HepG2 (cell line): ENCODE results near the gene SMYD2. TPM values are rescaled to one million over a fixed set of nuclear protein-coding genes. Genes with fewer than 3 reads are reported as not detected.

ENCODE experiments used
- ATF7 ChIP-seq, 2 experiments: fragments of 450-650 bp in 1 of 2; sonication (generic) in 1 of 2; formaldehyde crosslinking in 1 of 2; IDR thresholded peaks; 2 replicates each; pipeline versions ENCODE4 v1.4.0 to v1.6.1; 2016 to 2020; ENCODE audit warnings: antibody characterized with exemption in 1 of 2, mild to moderate bottlenecking in 1 of 2, missing genetic modification reagents in 1 of 2
- ELF4 ChIP-seq: sonication (generic); formaldehyde crosslinking; IDR thresholded peaks from 2 replicates; pipeline ENCODE4 v1.5.0; 2020; ENCODE audit warnings: missing genetic modification reagents, mild to moderate bottlenecking, moderate library complexity, borderline replicate concordance
- FOXA3 ChIP-seq: IDR thresholded peaks from 2 replicates; pipeline ENCODE4 v1.6.1; 2016; ENCODE audit warnings: missing genetic modification reagents, missing compliant biosample characterization
- HMG20A ChIP-seq: IDR thresholded peaks from 2 replicates; pipeline ENCODE4 v1.6.1; 2016; ENCODE audit warnings: borderline replicate concordance
- JUND ChIP-seq: sonication (generic); formaldehyde crosslinking; IDR thresholded peaks from 2 replicates; pipeline ENCODE4 v1.8.0; 2022; ENCODE audit warnings: mild to moderate bottlenecking, missing genetic modification reagents
- MIXL1 ChIP-seq: IDR thresholded peaks from 2 replicates; pipeline ENCODE4 v1.6.1; 2016
- SALL1 ChIP-seq: sonication (generic); formaldehyde crosslinking; IDR thresholded peaks from 2 replicates; pipeline ENCODE4 v1.8.0; 2022; ENCODE audit warnings: mild to moderate bottlenecking, missing genetic modification reagents
- SMC3 ChIP-seq: IDR thresholded peaks from 2 replicates; pipeline ENCODE4 v1.6.1; 2011; ENCODE audit warnings: low read length, improper control_type of control experiment
- ZBTB3 ChIP-seq: sonication (generic); formaldehyde crosslinking; IDR thresholded peaks from 2 replicates; pipeline ENCODE4 v1.4.0; 2020; ENCODE audit warnings: low read depth, mild to moderate bottlenecking, moderate library complexity, missing genetic modification reagents, borderline replicate concordance
- ZNF350 ChIP-seq: sonication (generic); formaldehyde crosslinking; IDR thresholded peaks from 2 replicates; pipeline ENCODE4 v1.4.0; 2020; ENCODE audit warnings: mild to moderate bottlenecking, low read depth, missing genetic modification reagents, borderline replicate concordance
- ZNF788 ChIP-seq: sonication (generic); formaldehyde crosslinking; IDR thresholded peaks from 2 replicates; pipeline ENCODE4 v1.5.0; 2020; ENCODE audit warnings: mild to moderate bottlenecking, missing genetic modification reagents, borderline replicate concordance
- ZNF883 ChIP-seq: sonication (generic); formaldehyde crosslinking; IDR thresholded peaks from 2 replicates; pipeline ENCODE4 v1.5.1; 2020; ENCODE audit warnings: mild to moderate bottlenecking, missing genetic modification reagents; ENCODE audit errors: not compliant biosample characterization
- ZNF891 ChIP-seq: sonication (generic); formaldehyde crosslinking; IDR thresholded peaks from 2 replicates; pipeline ENCODE4 v1.5.0; 2020; ENCODE audit warnings: mild to moderate bottlenecking, missing genetic modification reagents
- ZSCAN31 ChIP-seq: sonication (generic); formaldehyde crosslinking; IDR thresholded peaks from 2 replicates; pipeline ENCODE4 v1.5.0; 2020; ENCODE audit warnings: low read depth, mild to moderate bottlenecking, missing genetic modification reagents
- polyA plus RNA-seq, 8 experiments: library from polyadenylated mRNA; depleted of rRNA in 3 of 8; stranded (reverse) in 7 of 8; unstranded in 1 of 8; fragments of >200 nt; fragmentation: Illumina TruSeq in 4 of 8; extraction: Trizol in 4 of 8; gene quantifications; 2 replicates each; pipeline versions ENCODE4 v1.2.1 to v1.2.3, GENCODE V29; 2011 to 2016; ENCODE audit warnings: low read depth in 4 of 8, missing spikeins in 1 of 8, mixed read lengths in 1 of 8; ENCODE audit not compliant: insufficient read depth in 1 of 8
- total RNA-seq, 5 experiments: library from RNA; depleted of rRNA; stranded (reverse); fragments of >200 nt; fragmentation: Illumina TruSeq; extraction: Trizol; gene quantifications; 2 replicates each; pipeline ENCODE4 v1.2.3, GENCODE V29; 2016; ENCODE audit warnings: low read depth in 1 of 5
- TF ChIP-seq, protein P1 (sequence below): IDR thresholded peaks from 2 replicates; pipeline ENCODE4 v1.6.1; 2018; ENCODE audit warnings: missing genetic modification reagents, mild to moderate bottlenecking, missing compliant biosample characterization
- TF ChIP-seq, protein P2 (sequence below): sonication (generic); formaldehyde crosslinking; IDR thresholded peaks from 2 replicates; pipeline ENCODE4 v1.5.1; 2020; ENCODE audit warnings: missing genetic modification reagents, mild to moderate bottlenecking, borderline replicate concordance
- TF ChIP-seq, protein P3 (sequence below): sonication (generic); formaldehyde crosslinking; IDR thresholded peaks from 2 replicates; pipeline ENCODE4 v1.5.1; 2020; ENCODE audit warnings: mild to moderate bottlenecking, moderate library complexity, missing genetic modification reagents
- TF ChIP-seq, protein P4 (sequence below): sonication (generic); formaldehyde crosslinking; IDR thresholded peaks from 2 replicates; pipeline ENCODE4 v1.8.1; 2023; ENCODE audit warnings: mild to moderate bottlenecking, missing genetic modification reagents, borderline replicate concordance
- TF ChIP-seq, protein P5 (sequence below): sonication (generic); formaldehyde crosslinking; IDR thresholded peaks from 2 replicates; pipeline ENCODE4 v1.5.0; 2020; ENCODE audit warnings: mild to moderate bottlenecking, missing genetic modification reagents, moderate library complexity
- TF ChIP-seq, protein P6 (sequence below): sonication (generic); formaldehyde crosslinking; IDR thresholded peaks from 2 replicates; pipeline ENCODE4 v1.9.0; 2022; ENCODE audit warnings: missing genetic modification reagents, mild to moderate bottlenecking, borderline replicate concordance

The SMYD2 gene
- total and polyA plus RNA-seq, 2 of the 13 experiments (the other 11 are each of a cell fraction or from before 2014, with no cell fraction given), result 72.7 to 139 TPM

DNA sequence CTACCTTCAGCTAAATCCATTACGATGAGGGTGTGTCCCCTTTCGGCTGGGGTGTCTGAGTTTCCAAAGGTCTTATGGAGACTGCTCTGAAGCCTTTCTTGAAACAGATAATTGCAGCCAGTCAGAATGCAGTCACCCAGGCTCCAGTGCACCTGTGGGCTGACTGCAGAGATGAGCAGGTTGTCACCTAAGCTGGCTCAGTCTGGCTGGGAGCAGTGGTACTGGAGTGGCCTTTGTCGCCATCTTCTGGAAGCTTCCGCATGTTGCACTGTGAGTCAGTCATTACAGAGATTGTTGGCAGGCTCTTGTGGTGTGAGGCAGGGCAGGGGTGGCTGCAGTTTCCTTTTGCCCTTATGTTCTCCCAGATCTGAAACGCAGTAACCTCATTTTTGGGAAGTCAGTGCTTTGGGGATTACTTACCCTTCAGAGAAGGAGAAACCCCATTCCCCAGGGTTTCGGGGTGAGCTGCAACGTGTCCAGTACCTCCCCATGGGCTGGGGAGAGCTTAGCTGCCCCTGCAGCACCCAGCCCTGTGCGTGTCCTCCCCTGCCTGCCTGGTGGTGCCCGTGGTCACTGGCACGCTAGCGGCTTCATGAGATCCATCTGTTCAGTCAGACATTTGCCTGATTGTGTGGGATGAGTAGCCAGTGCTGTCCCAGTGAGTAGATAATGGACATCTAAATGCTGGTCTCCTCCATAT lies 48.0 kb downstream of the SMYD2 start (continued):
- no peak for TF ChIP-seq ELF4 (CRISPR knock-in tag)
- TF ChIP-seq, protein P1, sequence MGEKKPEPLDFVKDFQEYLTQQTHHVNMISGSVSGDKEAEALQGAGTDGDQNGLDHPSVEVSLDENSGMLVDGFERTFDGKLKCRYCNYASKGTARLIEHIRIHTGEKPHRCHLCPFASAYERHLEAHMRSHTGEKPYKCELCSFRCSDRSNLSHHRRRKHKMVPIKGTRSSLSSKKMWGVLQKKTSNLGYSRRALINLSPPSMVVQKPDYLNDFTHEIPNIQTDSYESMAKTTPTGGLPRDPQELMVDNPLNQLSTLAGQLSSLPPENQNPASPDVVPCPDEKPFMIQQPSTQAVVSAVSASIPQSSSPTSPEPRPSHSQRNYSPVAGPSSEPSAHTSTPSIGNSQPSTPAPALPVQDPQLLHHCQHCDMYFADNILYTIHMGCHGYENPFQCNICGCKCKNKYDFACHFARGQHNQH (CRISPR knock-in tag), result peak; percentile 11; the same call in 1 of the 2 replicates
- TF ChIP-seq, protein P2, sequence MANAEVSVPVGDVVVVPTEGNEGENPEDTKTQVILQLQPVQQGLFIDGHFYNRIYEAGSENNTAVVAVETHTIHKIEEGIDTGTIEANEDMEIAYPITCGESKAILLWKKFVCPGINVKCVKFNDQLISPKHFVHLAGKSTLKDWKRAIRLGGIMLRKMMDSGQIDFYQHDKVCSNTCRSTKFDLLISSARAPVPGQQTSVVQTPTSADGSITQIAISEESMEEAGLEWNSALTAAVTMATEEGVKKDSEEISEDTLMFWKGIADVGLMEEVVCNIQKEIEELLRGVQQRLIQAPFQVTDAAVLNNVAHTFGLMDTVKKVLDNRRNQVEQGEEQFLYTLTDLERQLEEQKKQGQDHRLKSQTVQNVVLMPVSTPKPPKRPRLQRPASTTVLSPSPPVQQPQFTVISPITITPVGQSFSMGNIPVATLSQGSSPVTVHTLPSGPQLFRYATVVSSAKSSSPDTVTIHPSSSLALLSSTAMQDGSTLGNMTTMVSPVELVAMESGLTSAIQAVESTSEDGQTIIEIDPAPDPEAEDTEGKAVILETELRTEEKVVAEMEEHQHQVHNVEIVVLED (CRISPR knock-in tag), result no peak
- peak; percentile 41; the same call in 1 of the 2 replicates for TF ChIP-seq SALL1 (CRISPR knock-in tag)
- no peak for TF ChIP-seq ZBTB3 (CRISPR knock-in tag)
- TF ChIP-seq, protein P3, sequence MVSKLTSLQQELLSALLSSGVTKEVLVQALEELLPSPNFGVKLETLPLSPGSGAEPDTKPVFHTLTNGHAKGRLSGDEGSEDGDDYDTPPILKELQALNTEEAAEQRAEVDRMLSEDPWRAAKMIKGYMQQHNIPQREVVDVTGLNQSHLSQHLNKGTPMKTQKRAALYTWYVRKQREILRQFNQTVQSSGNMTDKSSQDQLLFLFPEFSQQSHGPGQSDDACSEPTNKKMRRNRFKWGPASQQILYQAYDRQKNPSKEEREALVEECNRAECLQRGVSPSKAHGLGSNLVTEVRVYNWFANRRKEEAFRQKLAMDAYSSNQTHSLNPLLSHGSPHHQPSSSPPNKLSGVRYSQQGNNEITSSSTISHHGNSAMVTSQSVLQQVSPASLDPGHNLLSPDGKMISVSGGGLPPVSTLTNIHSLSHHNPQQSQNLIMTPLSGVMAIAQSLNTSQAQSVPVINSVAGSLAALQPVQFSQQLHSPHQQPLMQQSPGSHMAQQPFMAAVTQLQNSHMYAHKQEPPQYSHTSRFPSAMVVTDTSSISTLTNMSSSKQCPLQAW (CRISPR knock-in tag), result peak; percentile 38; the same call in 1 of the 2 replicates
- TF ChIP-seq ATF7 (IDR thresholded peaks at IDR 0.05), result no peak
- no peak for TF ChIP-seq ATF7 (CRISPR knock-in tag; IDR thresholded peaks at IDR 0.05)
- TF ChIP-seq ZSCAN31, result 0 out of 2 replicates have a peak, but pooled peaks have one; percentile 30
- no peak for TF ChIP-seq HMG20A (CRISPR knock-in tag)
- TF ChIP-seq MIXL1 (CRISPR knock-in tag), result 0 out of 2 replicates have a peak, but pooled peaks have one; percentile 15
- TF ChIP-seq, protein P4, sequence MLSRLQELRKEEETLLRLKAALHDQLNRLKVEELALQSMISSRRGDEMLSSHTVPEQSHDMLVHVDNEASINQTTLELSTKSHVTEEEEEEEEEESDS (CRISPR knock-in tag), result no peak
- TF ChIP-seq SMC3, result peak; percentile 97
- TF ChIP-seq FOXA3 (CRISPR knock-in tag), result peak; percentile 26; the same call in 1 of the 2 replicates
- TF ChIP-seq, protein P5, sequence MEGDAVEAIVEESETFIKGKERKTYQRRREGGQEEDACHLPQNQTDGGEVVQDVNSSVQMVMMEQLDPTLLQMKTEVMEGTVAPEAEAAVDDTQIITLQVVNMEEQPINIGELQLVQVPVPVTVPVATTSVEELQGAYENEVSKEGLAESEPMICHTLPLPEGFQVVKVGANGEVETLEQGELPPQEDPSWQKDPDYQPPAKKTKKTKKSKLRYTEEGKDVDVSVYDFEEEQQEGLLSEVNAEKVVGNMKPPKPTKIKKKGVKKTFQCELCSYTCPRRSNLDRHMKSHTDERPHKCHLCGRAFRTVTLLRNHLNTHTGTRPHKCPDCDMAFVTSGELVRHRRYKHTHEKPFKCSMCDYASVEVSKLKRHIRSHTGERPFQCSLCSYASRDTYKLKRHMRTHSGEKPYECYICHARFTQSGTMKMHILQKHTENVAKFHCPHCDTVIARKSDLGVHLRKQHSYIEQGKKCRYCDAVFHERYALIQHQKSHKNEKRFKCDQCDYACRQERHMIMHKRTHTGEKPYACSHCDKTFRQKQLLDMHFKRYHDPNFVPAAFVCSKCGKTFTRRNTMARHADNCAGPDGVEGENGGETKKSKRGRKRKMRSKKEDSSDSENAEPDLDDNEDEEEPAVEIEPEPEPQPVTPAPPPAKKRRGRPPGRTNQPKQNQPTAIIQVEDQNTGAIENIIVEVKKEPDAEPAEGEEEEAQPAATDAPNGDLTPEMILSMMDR (CRISPR knock-in tag), result peak; percentile 95
- TF ChIP-seq JUND (CRISPR knock-in tag), result no peak
- no peak for TF ChIP-seq ZNF350 (CRISPR knock-in tag)
- TF ChIP-seq, protein P6, sequence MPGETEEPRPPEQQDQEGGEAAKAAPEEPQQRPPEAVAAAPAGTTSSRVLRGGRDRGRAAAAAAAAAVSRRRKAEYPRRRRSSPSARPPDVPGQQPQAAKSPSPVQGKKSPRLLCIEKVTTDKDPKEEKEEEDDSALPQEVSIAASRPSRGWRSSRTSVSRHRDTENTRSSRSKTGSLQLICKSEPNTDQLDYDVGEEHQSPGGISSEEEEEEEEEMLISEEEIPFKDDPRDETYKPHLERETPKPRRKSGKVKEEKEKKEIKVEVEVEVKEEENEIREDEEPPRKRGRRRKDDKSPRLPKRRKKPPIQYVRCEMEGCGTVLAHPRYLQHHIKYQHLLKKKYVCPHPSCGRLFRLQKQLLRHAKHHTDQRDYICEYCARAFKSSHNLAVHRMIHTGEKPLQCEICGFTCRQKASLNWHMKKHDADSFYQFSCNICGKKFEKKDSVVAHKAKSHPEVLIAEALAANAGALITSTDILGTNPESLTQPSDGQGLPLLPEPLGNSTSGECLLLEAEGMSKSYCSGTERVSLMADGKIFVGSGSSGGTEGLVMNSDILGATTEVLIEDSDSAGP (CRISPR knock-in tag), result 0 out of 2 replicates have a peak, but pooled peaks have one; percentile 17
- TF ChIP-seq ZNF891 (CRISPR knock-in tag), result 0 out of 2 replicates have a peak, but pooled peaks have one; percentile 57
- peak; percentile 45; the same call in 1 of the 2 replicates for TF ChIP-seq ZNF788 (CRISPR knock-in tag)
- no peak for TF ChIP-seq ZNF883 (CRISPR knock-in tag)
